HG03558 (cell line): ENCODE results near the gene STMP1.
"Not testable (repeated sequence)": the region's sequence is repeated elsewhere in the genome, so short reads cannot be mapped to it uniquely, and the experiment has no call there.

Experiments
- ATAC-seq: cut with Tn5 transposase; IDR thresholded peaks from one replicate; pipeline ENCODE4 v1.9.1; 2021; ENCODE audit warnings: moderate number of reproducible peaks; ENCODE audit not compliant: unreplicated experiment; ENCODE audit errors: extremely low read depth

Gene STMP1

GRCh38 chr7:135662373-135663114, at the start of gene STMP1:
Gene STMP1 (plus strand): TSS chr7:135662514.
- ATAC-seq: peak; percentile 73

- no peak for ATAC-seq
These were observed 46.2 kb upstream of the STMP1 start for GRCh38 chr7:135616136-135616535.

- no peak for ATAC-seq
These were observed 44.5 kb upstream of the STMP1 start for GRCh38 chr7:135617781-135618180.

- ATAC-seq: no peak
These were observed 43.8 kb upstream of the STMP1 start for GRCh38 chr7:135618510-135618909.

DNA sequence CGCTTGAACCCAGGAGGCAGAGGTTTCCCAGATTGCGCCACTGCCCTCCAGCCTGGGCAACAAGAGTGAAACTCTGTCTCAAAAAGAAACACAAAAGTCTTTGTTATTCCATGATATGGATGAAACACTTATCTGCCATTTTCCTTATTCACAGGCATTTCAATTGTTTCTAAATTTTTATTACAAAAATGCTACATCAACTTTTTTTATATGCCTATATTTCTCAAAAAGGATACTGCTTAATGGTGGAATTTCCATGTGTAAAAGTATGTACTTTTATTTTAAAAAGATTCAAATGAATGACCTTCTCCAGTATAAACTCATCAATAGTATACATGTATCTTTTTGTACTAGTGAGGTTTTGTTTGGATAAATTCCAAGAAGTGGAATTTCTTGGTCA, 41.9 kb upstream of the STMP1 start:
- no peak for ATAC-seq

DNA sequence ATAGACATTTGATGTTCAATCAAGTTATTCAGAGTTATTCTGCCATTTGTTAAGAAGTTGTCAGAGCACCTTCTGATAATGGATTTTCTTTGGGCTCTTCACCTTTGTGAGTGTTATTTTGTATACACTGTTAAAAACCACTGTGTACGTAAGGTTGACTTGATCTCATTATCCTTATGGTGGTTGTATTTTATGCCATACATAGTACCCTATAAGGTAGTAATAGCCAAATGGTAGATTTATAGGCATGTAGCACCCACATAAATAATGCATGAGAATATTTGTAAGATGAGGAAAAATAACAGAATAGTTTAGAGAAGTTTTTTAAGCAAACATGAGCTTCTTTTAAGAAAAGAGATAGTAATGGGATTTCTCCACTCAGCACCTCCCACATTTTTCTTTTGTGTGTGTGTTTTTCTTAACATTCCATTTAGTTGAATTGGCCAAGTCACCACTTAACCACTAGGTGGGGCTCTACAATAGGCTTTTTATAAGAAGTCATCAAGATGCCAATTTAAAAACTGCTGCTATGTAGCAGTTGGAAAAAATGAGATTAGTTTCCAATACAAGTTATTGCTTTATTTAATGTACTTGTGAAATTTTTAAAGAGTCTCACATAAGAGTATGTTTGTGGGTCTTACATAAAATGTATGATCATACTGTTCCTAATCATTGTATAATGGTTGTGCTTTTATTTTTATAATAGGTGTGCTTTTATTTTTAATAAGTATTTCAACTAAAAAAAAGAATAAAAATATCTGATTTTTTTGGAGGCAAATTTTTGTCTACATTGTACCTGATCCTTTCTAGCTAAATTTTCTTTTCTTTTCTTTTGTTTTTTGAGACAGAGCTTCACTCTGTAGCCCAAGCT, 41.1 kb upstream of the STMP1 start:
- no peak for ATAC-seq

- ATAC-seq: no peak
These were observed 28.0 kb upstream of the STMP1 start for GRCh38 chr7:135634191-135634878.

DNA sequence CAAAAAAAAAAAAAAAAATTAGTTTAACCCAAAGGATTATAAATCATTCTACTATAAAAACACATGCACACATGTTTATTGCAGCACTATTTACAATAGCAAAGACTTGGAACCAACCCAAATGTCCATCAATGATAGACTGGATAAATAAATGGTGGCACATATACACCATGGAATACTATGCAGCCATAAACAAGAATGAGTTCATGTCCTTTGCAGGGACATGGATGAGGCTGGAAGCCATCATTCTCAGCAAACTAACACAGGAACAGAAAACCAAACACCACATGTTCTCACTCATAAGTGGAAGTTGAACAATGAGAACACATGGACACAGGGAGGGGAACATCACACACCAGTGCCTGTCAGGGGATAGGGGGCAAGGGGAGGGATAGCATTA, 22.6 kb upstream of the STMP1 start:
- not testable (repeated sequence) for ATAC-seq

DNA sequence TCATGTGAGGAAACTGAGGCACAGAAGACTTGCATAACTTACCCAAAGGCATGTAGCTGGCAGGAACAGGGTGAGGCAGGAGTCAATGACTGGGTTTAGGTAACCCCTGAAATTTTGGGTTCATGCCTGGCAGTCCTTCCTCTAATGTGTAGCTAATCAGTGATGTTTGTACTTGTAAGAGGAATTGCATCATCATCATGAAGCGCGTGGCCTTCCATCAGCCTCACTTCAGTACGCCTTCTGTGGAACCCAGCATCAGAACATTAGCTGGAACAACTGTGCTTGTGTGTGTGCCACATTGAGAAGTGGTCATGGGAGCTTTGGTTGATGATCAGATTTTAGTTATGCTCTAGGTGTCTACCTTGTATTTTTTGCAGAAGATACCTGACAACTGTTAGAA, 18.2 kb upstream of the STMP1 start:
- no peak for ATAC-seq

- ATAC-seq: no peak
These were observed 17.6 kb upstream of the STMP1 start for GRCh38 chr7:135644729-135645128.

DNA sequence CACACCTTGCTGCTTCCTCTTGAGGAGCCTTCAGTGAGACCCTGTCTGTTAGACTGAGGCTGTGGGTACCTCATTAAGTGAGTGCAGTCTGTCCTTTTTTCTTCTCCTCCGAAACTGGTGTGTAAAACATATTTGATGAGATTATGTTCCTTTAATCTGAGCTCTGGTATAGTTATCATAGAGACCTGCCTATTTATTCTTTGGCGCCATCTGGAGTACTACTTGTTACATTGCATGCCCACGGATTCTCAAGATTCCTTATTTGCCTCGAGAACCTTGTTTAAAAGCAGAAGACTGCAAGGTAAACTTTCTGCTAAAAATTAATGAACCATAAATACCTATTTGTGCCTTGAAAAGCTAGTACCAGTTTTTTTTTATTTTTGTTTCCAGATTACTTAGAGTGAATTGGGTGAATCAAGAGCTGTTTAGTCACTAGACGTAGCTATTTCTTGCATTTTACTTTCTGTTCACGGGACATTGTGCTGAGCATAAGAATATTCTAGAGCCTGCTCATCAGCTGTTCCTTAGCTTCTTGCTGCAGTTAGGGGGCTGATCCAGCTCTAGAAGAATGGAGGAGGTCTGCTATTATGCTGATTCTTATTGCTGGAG, 16.9 kb upstream of the STMP1 start:
- no peak for ATAC-seq

DNA sequence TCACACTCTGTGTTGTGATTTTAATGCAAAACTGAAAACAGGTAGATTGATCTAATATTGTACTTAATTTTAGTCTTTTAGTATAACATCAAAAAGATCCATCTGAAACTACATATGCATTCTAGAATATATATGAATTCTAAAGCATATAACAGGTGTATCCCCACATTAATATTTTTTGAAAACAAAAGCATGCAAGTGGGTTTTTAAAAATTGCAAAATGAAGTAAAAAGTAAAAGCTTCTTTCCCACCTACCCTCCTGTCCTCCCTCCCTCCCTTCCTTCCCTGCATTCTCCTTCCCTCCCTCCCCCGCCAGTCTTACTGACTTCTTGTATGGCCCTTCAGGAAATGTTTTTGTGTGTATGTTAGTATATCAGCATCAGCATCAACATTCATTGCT, 14.6 kb upstream of the STMP1 start:
- no peak for ATAC-seq

- ATAC-seq: no peak
These were observed 14.1 kb upstream of the STMP1 start for GRCh38 chr7:135648235-135648634.

DNA sequence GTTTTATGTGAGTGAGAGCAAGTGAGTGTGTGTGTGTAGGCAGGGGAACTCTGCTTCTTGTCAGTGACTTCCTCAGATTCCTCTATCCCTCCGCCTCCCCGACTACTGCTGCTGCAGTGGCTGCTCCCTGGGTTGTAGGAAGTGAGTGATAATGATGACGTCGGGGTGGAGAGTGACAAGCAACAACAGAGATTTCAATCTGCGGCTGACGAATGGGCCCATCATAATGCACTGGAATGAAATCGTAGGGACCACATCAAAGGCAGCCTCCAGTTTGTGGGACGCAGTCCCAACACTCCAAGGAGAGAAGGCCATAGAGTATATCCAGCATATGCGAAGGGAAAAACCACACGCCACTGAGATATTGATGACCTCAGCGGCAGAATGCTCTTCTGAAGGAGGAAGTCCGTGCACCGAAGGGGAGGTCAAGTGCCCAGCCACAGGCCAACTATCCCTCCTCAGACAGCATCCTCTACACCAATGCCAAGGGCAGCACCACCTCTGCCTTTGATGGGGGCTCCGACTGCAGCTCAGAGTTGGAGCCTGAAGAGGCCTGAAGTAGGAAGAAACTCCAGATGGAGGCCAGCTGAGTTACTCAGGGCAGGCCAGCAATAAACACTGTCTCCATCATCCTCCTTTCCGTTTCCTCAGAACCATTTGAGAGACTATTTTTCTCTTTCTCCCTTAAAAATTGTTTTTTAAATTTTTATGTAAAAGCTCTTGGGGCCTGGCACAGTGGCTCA, 11.3 kb upstream of the STMP1 start:
- ATAC-seq: no peak

GRCh38 chr7:135653340-135654080, 8.8 kb upstream of the STMP1 start:
- no peak for ATAC-seq

GRCh38 chr7:135658564-135658963, 3.8 kb upstream of the STMP1 start:
- ATAC-seq: no peak

- ATAC-seq: no peak
These were observed 3.0 kb upstream of the STMP1 start for GRCh38 chr7:135659159-135659846.

GRCh38 chr7:135661311-135662122, 797 bp upstream of the STMP1 start:
- ATAC-seq: no peak
